ENCODE results near the gene PCLO. TPM values are rescaled to one million over a fixed set of nuclear protein-coding genes. Genes with fewer than 3 reads are reported as not detected.

Gene PCLO
- total and polyA plus RNA-seq, 4 donors, result 0.04 to 1.1 (median 0.48) TPM

DNA sequence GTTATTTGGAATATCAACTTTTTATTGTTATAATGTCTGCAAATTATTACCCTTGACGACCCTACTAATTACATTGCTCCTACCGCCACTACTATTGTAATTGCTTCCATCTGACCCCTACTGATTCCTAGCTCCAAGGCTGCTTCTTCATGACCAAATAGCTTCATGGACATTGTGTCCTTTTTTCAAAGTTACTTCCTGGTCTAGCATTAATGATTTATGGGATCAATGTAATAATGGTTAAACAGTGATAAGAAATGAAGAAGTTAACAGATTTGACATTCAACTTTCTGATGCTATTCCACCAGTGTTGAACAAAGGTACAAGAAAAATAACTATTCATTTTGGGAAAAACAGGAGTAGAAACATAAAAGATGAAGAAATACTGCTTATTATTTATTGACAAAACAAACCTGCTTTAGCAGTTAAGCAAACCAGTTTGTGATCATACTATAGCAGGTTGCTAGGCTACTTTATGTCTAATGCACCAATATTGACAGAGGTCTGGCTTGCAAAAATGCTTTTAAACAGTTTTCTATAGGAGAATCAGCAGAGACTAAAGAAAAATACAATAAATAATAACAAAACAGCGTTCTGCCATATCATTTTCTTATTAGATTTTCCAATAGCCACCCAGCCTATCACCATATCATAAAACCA lies 125.8 kb downstream of the PCLO start:
- no peak overlapping the region for H3K4me3 ChIP-seq (ENCODE audit: low read depth in 1 of 3, low read length in 3 of 3)
- no peaks in the 10 kb centered on the region for H3K27me3 ChIP-seq (ENCODE audit: control insufficient read depth in 4 of 4, insufficient read depth in 4 of 4, low read length in 3 of 4)
- TF ChIP-seq YY1 (IDR thresholded peaks at IDR 0.05) (no peak), FOXA1 (IDR thresholded peaks at IDR 0.05) (no peak), TAF1 (conservative IDR thresholded peaks at IDR 0.05) (no peak), NR2F2 (IDR thresholded peaks at IDR 0.05) (no peak), GABPA (IDR thresholded peaks at IDR 0.05 in 1 of 2, conservative IDR thresholded peaks at IDR 0.05 in 1 of 2) (no peak), HNF4A (conservative IDR thresholded peaks at IDR 0.05) (no peak), HNF4G (IDR thresholded peaks at IDR 0.05) (no peak), JUND (IDR thresholded peaks at IDR 0.05) (no peak), SP1 (IDR thresholded peaks at IDR 0.05) (no peak), FOXA2 (IDR thresholded peaks at IDR 0.05) (no peak), RAD21 (IDR thresholded peaks at IDR 0.05) (no peak), EGR1 (IDR thresholded peaks at IDR 0.05; ENCODE audit: low read depth in 2 of 2) (no peak)
- TF ChIP-seq, protein P1, sequence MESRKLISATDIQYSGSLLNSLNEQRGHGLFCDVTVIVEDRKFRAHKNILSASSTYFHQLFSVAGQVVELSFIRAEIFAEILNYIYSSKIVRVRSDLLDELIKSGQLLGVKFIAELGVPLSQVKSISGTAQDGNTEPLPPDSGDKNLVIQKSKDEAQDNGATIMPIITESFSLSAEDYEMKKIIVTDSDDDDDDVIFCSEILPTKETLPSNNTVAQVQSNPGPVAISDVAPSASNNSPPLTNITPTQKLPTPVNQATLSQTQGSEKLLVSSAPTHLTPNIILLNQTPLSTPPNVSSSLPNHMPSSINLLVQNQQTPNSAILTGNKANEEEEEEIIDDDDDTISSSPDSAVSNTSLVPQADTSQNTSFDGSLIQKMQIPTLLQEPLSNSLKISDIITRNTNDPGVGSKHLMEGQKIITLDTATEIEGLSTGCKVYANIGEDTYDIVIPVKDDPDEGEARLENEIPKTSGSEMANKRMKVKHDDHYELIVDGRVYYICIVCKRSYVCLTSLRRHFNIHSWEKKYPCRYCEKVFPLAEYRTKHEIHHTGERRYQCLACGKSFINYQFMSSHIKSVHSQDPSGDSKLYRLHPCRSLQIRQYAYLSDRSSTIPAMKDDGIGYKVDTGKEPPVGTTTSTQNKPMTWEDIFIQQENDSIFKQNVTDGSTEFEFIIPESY (IDR thresholded peaks at IDR 0.05), result no peak
- TF ChIP-seq, protein P2, sequence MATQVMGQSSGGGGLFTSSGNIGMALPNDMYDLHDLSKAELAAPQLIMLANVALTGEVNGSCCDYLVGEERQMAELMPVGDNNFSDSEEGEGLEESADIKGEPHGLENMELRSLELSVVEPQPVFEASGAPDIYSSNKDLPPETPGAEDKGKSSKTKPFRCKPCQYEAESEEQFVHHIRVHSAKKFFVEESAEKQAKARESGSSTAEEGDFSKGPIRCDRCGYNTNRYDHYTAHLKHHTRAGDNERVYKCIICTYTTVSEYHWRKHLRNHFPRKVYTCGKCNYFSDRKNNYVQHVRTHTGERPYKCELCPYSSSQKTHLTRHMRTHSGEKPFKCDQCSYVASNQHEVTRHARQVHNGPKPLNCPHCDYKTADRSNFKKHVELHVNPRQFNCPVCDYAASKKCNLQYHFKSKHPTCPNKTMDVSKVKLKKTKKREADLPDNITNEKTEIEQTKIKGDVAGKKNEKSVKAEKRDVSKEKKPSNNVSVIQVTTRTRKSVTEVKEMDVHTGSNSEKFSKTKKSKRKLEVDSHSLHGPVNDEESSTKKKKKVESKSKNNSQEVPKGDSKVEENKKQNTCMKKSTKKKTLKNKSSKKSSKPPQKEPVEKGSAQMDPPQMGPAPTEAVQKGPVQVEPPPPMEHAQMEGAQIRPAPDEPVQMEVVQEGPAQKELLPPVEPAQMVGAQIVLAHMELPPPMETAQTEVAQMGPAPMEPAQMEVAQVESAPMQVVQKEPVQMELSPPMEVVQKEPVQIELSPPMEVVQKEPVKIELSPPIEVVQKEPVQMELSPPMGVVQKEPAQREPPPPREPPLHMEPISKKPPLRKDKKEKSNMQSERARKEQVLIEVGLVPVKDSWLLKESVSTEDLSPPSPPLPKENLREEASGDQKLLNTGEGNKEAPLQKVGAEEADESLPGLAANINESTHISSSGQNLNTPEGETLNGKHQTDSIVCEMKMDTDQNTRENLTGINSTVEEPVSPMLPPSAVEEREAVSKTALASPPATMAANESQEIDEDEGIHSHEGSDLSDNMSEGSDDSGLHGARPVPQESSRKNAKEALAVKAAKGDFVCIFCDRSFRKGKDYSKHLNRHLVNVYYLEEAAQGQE (IDR thresholded peaks at IDR 0.05), result no peak
- TF ChIP-seq, protein P3, sequence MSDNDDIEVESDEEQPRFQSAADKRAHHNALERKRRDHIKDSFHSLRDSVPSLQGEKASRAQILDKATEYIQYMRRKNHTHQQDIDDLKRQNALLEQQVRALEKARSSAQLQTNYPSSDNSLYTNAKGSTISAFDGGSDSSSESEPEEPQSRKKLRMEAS (IDR thresholded peaks at IDR 0.05), result no peak
- TF ChIP-seq, protein P4, sequence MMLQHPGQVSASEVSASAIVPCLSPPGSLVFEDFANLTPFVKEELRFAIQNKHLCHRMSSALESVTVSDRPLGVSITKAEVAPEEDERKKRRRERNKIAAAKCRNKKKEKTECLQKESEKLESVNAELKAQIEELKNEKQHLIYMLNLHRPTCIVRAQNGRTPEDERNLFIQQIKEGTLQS (IDR thresholded peaks at IDR 0.05), result no peak
- TF ChIP-seq, protein P5, sequence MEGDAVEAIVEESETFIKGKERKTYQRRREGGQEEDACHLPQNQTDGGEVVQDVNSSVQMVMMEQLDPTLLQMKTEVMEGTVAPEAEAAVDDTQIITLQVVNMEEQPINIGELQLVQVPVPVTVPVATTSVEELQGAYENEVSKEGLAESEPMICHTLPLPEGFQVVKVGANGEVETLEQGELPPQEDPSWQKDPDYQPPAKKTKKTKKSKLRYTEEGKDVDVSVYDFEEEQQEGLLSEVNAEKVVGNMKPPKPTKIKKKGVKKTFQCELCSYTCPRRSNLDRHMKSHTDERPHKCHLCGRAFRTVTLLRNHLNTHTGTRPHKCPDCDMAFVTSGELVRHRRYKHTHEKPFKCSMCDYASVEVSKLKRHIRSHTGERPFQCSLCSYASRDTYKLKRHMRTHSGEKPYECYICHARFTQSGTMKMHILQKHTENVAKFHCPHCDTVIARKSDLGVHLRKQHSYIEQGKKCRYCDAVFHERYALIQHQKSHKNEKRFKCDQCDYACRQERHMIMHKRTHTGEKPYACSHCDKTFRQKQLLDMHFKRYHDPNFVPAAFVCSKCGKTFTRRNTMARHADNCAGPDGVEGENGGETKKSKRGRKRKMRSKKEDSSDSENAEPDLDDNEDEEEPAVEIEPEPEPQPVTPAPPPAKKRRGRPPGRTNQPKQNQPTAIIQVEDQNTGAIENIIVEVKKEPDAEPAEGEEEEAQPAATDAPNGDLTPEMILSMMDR (IDR thresholded peaks at IDR 0.05; ENCODE audit: low read depth, low read length, missing input control), result no peak
- no peaks in the 10 kb centered on the region for H3K4me1 ChIP-seq (ENCODE audit: control insufficient read depth in 4 of 4, insufficient read depth in 4 of 4, low read length in 3 of 4)
- H3K36me3 ChIP-seq (ENCODE audit: control insufficient read depth in 4 of 4, insufficient read depth in 3 of 4, low read depth in 1 of 4, low read length in 3 of 4), result no peaks in the 10 kb centered on the region
- DNase-seq (ENCODE audit: low spot score), result no peak
- H3K9ac ChIP-seq (ENCODE audit: low read depth in 1 of 2, low read length in 2 of 2), result no peak overlapping the region
- WGBS, result 76% methylated on average over 3 of the region's 3 CpGs
- H3K9me3 ChIP-seq (ENCODE audit: control insufficient read depth in 4 of 4, low read length in 3 of 4), result no peaks in the 10 kb centered on the region
- H3K27ac ChIP-seq (ENCODE audit: low read depth in 1 of 2, low read length in 2 of 2), result no peak overlapping the region

All from liver (tissue), 9 donors.